GM12891 (cell line): ENCODE data around the gene LITAFD.

Experiments used
- DNase-seq: peaks from one replicate; pipeline ENCODE4 v3.0.0; 2011; ENCODE audit warnings: low spot score; ENCODE audit not compliant: insufficient read length
- FAIRE-seq: peaks from 2 replicates; lab custom pipeline; 2011; peaks lifted over from hg19 to GRCh38; lab: Jason Lieb, UNC
- PAX5 ChIP-seq: IDR thresholded peaks from 2 replicates; pipeline ENCODE4 v1.6.1; 2011; ENCODE audit warnings: low read length, moderate library complexity, mild to moderate bottlenecking; ENCODE audit not compliant: insufficient read depth, severe bottlenecking
- POLR2A ChIP-seq: IDR thresholded peaks from 2 replicates; pipeline ENCODE4 v1.6.1; 2011; ENCODE audit warnings: low read depth, low read length, control low read depth
- POLR2AphosphoS5 ChIP-seq: IDR thresholded peaks from 2 replicates; pipeline ENCODE4 v1.6.1; 2011; ENCODE audit warnings: low read depth, low read length, control low read depth
- POU2F2 ChIP-seq: IDR thresholded peaks from 2 replicates; pipeline ENCODE4 v1.6.1; 2011; ENCODE audit warnings: low read depth, mild to moderate bottlenecking, control low read depth, low read length, moderate library complexity
- SPI1 ChIP-seq: IDR thresholded peaks from 2 replicates; pipeline ENCODE4 v1.6.1; 2011; ENCODE audit warnings: low read depth, low read length, control low read depth
- TAF1 ChIP-seq: IDR thresholded peaks from 2 replicates; pipeline ENCODE4 v1.6.1; 2011; ENCODE audit warnings: low read depth, low read length, control low read depth

Gene LITAFD

DNA sequence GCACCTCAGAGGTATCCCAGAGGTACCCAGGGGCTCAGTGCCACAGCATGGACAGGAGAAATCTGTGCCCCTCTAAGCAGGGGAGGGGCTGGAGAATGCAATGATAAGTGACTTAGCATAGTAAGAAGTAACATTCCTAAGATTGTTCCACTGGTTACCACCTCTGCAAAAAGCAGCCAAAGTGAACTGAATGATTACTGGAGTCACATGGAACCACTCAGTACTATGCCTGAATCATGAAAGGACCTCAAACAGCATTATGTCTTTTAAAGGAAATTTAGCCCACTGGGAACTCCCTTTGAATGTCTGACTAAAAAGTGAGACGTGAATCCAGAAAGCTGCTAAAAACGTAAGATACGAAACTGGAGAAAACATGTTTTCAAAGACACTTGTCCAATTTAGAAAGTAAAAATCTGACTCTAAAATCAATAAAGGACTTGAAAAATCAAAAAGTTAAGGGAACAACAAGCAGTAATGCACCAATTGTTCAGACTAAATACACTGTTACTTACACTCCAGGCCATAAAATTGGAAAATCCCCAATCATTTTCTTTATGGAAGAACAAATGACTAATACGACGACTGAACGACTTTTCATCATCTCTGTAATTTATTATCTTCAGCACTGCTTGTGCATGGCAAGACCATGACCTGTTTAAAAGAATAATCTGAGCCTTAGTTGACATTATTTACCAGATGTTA lies 38.6 kb downstream of the LITAFD start:
- FAIRE-seq (no peak), DNase-seq (no peak)

GRCh38 chr16:8921347-8921984 lies 39.3 kb downstream of the LITAFD start:
- no peak for FAIRE-seq
- DNase-seq = no peak
- TF ChIP-seq POU2F2 (no peak), POLR2AphosphoS5 (no peak), POLR2A (no peak)

More for the DNA sequence above, 38.6 kb downstream of the LITAFD start:
- TF ChIP-seq PAX5 (no peak), TAF1 (no peak), SPI1 (no peak), POU2F2 (no peak), POLR2AphosphoS5 (no peak), POLR2A (no peak)

DNA sequence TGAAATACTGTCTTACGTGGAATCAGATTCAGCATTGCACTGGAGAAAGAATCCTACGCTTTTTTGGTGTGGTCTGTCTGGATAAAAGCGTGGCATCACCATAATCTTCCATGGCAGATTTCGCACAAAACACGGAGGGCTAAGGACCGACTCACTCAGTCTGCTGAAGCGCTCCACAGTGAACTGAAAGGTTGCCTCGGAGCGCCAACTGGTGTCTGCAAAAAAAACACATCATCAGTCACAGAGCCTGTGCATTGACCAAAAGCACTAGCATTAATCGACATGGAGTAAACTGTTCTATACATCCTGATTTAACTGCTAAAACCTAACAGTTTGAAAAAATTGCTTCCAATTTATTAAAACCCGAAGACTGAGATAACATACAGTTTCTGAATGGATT lies 41.0 kb downstream of the LITAFD start:
- TF ChIP-seq POLR2AphosphoS5 (no peak), SPI1 (no peak), POLR2A (no peak)
- FAIRE-seq (no peak), DNase-seq (no peak)

DNA sequence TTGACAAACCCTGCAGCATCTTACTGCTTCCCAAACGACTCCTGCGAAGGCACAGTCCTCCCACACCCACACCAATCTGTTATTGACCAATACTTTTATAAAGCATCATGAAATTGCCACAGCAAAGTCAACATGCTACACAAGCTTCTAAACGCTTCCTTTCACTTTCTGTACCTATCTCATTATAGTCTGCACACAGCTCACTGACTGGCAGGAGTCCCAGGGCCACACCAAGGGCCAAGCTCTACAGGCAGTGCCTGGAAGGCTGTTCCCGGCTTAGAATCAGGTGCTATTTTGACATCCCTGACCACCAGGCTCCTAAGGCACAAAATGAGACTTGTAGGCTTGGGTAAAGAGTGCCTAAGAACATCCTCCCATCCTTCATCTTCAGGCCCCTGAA lies 42.1 kb downstream of the LITAFD start:
- FAIRE-seq (no peak), DNase-seq (no peak)
- TF ChIP-seq POLR2A = no peak
- no peak for TF ChIP-seq SPI1
- no peak for TF ChIP-seq POU2F2
- no peak for TF ChIP-seq POLR2AphosphoS5
- TF ChIP-seq PAX5 = no peak
- no peak for TF ChIP-seq TAF1

- TF ChIP-seq PAX5 (no peak), POLR2A (no peak), POU2F2 (no peak), POLR2AphosphoS5 (no peak), SPI1 (no peak), TAF1 (no peak)
- FAIRE-seq = no peak
- DNase-seq = no peak
Measured at GRCh38 chr16:8925455-8925854, 43.3 kb downstream of the LITAFD start.

DNA sequence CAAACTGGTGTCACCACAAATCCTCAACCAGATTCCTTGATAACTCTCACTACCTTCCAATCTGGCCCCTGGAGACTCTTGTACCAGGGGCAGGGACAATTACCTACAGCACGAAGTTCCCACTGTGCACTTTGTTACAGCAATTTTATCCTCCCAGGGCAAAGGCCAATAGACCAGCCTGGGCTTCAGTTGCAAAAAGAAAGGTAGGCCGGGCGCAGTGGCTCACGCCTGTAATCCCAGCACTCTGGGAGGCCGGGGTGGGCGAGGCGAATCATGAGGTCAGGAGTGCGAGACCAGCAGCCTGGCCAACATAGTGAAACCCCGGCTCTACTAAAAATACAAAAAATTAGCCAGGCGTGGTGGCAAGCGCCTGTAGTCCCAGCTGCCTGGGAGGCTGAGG lies 44.7 kb downstream of the LITAFD start:
- no peak for TF ChIP-seq TAF1
- no peak for TF ChIP-seq POLR2AphosphoS5
- TF ChIP-seq PAX5 = no peak
- no peak for TF ChIP-seq POLR2A

DNA sequence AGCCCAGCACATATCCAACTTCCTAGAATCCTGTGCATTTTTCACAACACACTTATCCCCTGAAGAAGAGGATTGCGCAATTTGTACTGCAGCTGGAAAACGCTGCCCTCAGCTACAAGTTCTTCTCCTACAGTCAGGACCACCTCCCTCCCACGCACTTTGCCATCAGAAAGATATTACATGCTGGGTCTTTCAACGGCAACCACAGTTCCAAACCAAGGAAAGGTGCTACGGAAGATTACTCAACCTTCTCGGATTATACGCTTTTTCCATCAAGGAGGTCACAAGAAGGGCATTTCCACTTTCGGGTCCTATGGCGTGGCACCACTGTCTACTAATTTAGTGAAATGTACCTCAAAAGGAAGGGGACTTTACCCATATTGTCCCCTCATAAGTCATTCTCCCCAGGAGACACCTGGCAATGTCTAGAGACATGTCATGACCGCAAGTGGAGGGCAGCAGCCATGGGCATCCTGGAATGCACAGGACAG lies 46.4 kb downstream of the LITAFD start:
- TF ChIP-seq POLR2AphosphoS5 (no peak), PAX5 (no peak), SPI1 (no peak), POU2F2 (no peak), TAF1 (no peak), POLR2A (no peak)
- FAIRE-seq (no peak), DNase-seq (no peak)

More for the DNA sequence above, 44.7 kb downstream of the LITAFD start:
- DNase-seq (no peak), FAIRE-seq (no peak)

DNA sequence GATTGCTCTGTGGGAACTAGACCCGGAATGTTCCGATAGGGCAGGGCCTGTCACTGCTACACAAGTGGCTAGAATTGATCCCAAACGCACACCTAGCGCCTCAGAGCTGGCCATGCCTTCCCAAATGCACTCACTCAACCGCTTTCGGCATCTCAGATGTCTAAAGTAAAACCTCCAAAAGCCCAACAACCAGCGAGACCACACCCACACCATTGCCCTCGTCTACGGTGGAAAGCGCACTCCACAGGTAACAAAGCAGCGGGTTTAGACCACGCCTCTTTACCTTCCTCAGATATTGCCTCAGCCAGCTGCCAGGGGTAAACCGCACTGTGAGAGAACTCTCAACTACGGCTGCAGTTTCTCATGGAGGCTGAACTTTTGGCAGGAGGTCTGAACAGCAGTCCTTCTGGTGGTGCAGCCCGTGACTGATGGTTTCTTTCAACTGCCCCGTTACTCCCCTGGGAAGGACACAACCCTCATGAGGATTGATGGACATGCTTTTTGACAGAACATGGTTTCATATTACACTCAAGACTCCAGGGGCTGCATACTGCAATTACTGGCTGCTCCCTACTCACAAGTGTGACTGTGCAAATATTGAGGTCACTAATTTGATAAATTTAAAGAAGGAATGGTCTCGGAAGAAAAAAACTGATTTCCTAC lies 47.1 kb downstream of the LITAFD start:
- TF ChIP-seq POLR2AphosphoS5 (no peak), SPI1 (no peak), TAF1 (no peak), PAX5 (no peak), POLR2A (no peak), POU2F2 (no peak)
- FAIRE-seq (peak; percentile 31), DNase-seq (no peak)

- FAIRE-seq (no peak), DNase-seq (no peak)
- TF ChIP-seq POU2F2 = no peak
- no peak for TF ChIP-seq SPI1
- no peak for TF ChIP-seq PAX5
- TF ChIP-seq POLR2AphosphoS5 = no peak
- no peak for TF ChIP-seq POLR2A
- no peak for TF ChIP-seq TAF1
Measured at GRCh38 chr16:8931859-8932258, 49.7 kb downstream of the LITAFD start.
